A172 (cell line): Measurements from ENCODE around the gene HBE1. TPM values are rescaled to one million over a fixed set of nuclear protein-coding genes. Genes with fewer than 3 reads are reported as not detected.

ENCODE experiments used
- DNase-seq: peaks from one replicate; pipeline ENCODE4 v3.0.0-alpha.2; 2015; ENCODE audit warnings: low spot score
- total RNA-seq: library from RNA; depleted of rRNA; stranded (reverse); fragments of >200 nt; shearing (Covaris generic); gene quantifications from 2 replicates; pipeline ENCODE4 v1.2.3, GENCODE V29; 2014; rRNA removed

The HBE1 gene
- total RNA-seq, 1 experiment from 2014 or later = 49.9 TPM

DNA sequence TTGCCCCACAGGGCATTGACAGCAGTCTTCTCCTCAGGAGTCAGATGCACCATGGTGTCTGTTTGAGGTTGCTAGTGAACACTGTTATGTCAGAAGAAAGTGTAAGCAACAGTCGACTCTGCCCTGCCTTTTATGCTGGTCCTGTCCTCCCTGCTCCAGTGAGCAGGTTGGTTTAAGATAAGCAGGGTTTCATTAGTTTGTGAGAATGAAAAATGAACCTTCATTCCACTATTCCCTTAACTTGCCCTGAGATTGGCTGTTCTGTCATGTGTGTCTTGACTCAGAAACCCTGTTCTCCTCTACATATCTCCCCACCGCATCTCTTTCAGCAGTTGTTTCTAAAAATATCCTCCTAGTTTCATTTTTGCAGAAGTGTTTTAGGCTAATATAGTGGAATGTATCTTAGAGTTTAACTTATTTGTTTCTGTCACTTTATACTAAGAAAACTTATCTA lies 35.3 kb downstream of the HBE1 start, which contains the start of gene HBD:
TSS of gene HBD (minus strand) at position 103 of the 454 bp plus-strand sequence. CDS start at position 53, 50 bp downstream.
- peak; percentile 19 for DNase-seq

- no peak for DNase-seq
These were observed 36.4 kb downstream of the HBE1 start for GRCh38 chr11:5233307-5233706.

- DNase-seq = no peak
These were observed 36.9 kb downstream of the HBE1 start for GRCh38 chr11:5232821-5233220.

DNA sequence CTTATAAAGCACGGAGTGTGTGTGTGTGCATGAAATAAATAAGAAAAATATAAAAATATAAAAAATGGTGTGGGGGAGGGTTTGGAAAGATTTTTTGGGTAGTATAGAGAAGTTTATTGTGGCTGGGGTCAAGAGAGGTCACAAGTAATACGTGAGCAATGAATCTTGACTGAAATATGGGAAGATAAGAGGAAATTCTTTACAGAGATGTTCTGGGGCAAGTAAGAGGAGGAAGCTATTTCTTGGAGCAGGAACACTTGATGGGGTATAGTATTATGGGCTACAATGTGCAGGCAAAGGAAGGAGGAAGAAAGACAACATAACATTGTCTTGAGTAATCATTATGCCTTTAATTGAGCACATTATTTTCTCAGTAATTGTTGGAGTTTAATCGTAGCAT lies 37.6 kb downstream of the HBE1 start:
- DNase-seq = no peak

GRCh38 chr11:5231111-5231510 lies 38.6 kb downstream of the HBE1 start:
- DNase-seq = no peak

- no peak for DNase-seq
These were observed 39.5 kb downstream of the HBE1 start for GRCh38 chr11:5230266-5230665.

GRCh38 chr11:5229796-5230195 lies 39.9 kb downstream of the HBE1 start:
- no peak for DNase-seq

DNA sequence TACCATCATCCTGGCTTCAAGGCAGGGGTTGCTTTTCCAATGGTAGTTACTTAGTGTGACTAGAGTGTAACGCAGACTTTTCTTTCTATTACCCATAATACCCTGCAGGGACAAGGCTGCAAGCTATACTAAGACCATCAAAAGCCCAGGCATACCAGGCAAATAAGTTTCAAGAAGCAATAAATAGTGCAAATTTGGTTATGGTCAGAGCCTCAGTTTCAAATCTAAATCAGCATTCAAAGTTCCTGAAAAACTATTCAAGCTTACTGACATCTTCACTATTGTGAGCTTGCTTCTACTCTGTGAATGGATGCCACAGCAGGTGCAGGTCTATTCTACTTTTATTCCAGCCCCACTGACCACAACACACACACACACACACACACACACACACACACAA lies 40.4 kb downstream of the HBE1 start:
- DNase-seq = no peak

- no peak for DNase-seq
These were observed 41.6 kb downstream of the HBE1 start for GRCh38 chr11:5228124-5228523.

- no peak for DNase-seq
These were observed 42.1 kb downstream of the HBE1 start for GRCh38 chr11:5227681-5228080.

DNA sequence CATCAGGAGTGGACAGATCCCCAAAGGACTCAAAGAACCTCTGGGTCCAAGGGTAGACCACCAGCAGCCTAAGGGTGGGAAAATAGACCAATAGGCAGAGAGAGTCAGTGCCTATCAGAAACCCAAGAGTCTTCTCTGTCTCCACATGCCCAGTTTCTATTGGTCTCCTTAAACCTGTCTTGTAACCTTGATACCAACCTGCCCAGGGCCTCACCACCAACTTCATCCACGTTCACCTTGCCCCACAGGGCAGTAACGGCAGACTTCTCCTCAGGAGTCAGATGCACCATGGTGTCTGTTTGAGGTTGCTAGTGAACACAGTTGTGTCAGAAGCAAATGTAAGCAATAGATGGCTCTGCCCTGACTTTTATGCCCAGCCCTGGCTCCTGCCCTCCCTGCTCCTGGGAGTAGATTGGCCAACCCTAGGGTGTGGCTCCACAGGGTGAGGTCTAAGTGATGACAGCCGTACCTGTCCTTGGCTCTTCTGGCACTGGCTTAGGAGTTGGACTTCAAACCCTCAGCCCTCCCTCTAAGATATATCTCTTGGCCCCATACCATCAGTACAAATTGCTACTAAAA lies 42.9 kb downstream of the HBE1 start, which contains the start of gene HBB:
TSS of gene HBB (minus strand) at position 340 of the 579 bp plus-strand sequence. CDS start at position 290, 50 bp downstream.
- DNase-seq = no peak

DNA sequence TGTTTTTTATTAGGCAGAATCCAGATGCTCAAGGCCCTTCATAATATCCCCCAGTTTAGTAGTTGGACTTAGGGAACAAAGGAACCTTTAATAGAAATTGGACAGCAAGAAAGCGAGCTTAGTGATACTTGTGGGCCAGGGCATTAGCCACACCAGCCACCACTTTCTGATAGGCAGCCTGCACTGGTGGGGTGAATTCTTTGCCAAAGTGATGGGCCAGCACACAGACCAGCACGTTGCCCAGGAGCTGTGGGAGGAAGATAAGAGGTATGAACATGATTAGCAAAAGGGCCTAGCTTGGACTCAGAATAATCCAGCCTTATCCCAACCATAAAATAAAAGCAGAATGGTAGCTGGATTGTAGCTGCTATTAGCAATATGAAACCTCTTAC lies 44.3 kb downstream of the HBE1 start:
- no peak for DNase-seq

- DNase-seq = no peak
These were observed 44.9 kb downstream of the HBE1 start for GRCh38 chr11:5224538-5225479.

- DNase-seq = no peak
These were observed 46.1 kb downstream of the HBE1 start for GRCh38 chr11:5223686-5224085.

- DNase-seq = no peak
These were observed 46.6 kb downstream of the HBE1 start for GRCh38 chr11:5223146-5223545.

Other genes starting within 250 kb of the HBE1 start
- not detected in 2 replicates for gene OR52J3, start 223.4 kb downstream of the HBE1 start, total RNA-seq
- gene OR52E2, start 210.3 kb downstream of the HBE1 start, total RNA-seq = not detected in 2 replicates
- gene OR52E1, start 200.4 kb downstream of the HBE1 start, total RNA-seq = not detected in 2 replicates
- gene OR52A5, start 131.6 kb downstream of the HBE1 start, total RNA-seq = not detected in 2 replicates
- gene OR52A1, start 115.2 kb downstream of the HBE1 start, total RNA-seq = not detected in 2 replicates
- not detected in 2 replicates for gene OR51V1, start 69.3 kb downstream of the HBE1 start, total RNA-seq
- gene HBB, start 42.9 kb downstream of the HBE1 start, total RNA-seq = not detected in 2 replicates
- gene HBD, start 35.5 kb downstream of the HBE1 start, total RNA-seq = not detected in 2 replicates
- not detected in 2 replicates for gene HBG1, start 20.1 kb downstream of the HBE1 start, total RNA-seq
- gene HBG2, start 15.2 kb downstream of the HBE1 start, total RNA-seq = 1.1 and 1.6 TPM in 2 replicates
- gene OR51B4, start 32.0 kb upstream of the HBE1 start, total RNA-seq = 11.3 and 12.8 TPM in 2 replicates
- gene OR51B2, start 54.4 kb upstream of the HBE1 start, total RNA-seq = 0.29 and 1.5 TPM in 2 replicates
- 17.4 and 17.7 TPM in 2 replicates for gene OR51B5, start 73.6 kb upstream of the HBE1 start, total RNA-seq
- gene OR51B6, start 81.6 kb upstream of the HBE1 start, total RNA-seq = not detected in 2 replicates
- gene OR51M1, start 113.9 kb upstream of the HBE1 start, total RNA-seq = not detected in 2 replicates
- gene OR51Q1, start 152.2 kb upstream of the HBE1 start, total RNA-seq = not detected in 2 replicates
- 0.55 TPM in 1 of 2 replicates, not detected in the other for gene OR51I1, start 171.6 kb upstream of the HBE1 start, total RNA-seq
- gene OR51I2, start 179.4 kb upstream of the HBE1 start, total RNA-seq = not detected in 2 replicates
- not detected in 2 replicates for gene OR52D1, start 218.7 kb upstream of the HBE1 start, total RNA-seq
- not detected in 2 replicates for gene UBQLN3, start 240.0 kb upstream of the HBE1 start, total RNA-seq
- not detected in 2 replicates for gene UBQLNL, start 246.8 kb upstream of the HBE1 start, total RNA-seq